Medulla oblongata (tissue), 1 donor: Measurements from ENCODE around the gene PEDS1.
"Not testable (repeated sequence)": the region's sequence is repeated elsewhere in the genome, so short reads cannot be mapped to it uniquely, and the experiment has no call there.

Experiments used
- DNase-seq: peaks from one replicate; pipeline ENCODE4 v3.0.0-alpha.2; 2015; ENCODE audit errors: extremely low spot score

PEDS1 gene

GRCh38 chr20:50163570-50164317 lies 10.2 kb upstream of the PEDS1 start:
- DNase-seq: no peak

GRCh38 chr20:50161494-50161893 lies 8.0 kb upstream of the PEDS1 start:
- not testable (repeated sequence) for DNase-seq

DNA sequence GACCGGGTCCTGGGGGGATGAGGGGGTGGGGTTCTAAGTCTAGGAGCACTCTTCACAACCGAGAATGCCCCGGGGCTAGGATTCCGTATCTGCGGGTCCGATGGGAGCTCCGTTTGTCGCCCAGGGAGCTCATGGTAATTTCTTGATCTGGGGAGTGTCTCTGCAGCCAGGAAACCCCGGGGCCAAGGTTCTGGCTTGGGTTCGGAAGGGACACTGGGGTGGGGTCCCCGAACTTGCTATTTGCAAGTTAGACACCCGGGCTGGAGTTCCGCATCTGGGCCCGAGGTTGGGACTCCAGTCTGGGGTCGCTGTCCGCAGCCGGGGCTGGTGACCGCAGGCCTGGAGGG lies 397 bp downstream of the PEDS1 start:
- DNase-seq: no peak

DNA sequence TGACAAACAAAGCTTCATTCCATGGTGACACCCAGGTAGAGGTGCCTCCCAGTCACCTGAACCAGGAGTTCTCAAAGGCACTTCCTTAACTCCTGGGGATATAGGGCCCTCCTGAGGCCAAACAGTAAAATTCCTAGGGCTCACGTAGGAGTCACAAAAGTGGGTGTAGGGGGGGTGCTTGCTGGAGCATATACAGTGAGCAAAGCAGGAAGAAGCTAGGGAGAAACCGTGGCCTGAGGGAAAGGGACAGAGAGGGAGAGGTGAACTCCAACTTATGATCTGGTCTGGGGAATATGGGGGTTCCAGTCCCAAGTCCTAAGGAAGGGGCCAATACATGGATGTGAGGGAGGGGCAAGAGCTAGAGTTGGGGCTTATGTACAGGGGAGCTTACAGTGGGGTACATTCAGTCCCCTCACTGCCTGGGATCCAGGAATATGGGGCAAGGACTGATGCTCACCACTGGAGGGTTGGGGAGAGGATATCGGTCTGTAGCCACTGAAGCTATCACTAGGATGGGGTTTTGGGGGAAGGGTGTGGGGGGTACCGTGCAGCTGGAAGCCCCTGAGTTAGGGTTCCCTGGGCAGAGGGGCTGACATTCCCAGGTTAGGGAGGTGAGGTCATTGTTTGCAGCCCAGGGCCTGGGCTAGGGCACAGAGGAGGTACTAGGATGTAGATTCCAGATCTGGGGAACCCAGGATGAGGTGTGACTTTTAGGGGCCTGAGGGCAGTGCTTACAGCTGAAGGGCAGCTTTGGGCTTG lies 950 bp downstream of the PEDS1 start:
- no peak for DNase-seq

DNA sequence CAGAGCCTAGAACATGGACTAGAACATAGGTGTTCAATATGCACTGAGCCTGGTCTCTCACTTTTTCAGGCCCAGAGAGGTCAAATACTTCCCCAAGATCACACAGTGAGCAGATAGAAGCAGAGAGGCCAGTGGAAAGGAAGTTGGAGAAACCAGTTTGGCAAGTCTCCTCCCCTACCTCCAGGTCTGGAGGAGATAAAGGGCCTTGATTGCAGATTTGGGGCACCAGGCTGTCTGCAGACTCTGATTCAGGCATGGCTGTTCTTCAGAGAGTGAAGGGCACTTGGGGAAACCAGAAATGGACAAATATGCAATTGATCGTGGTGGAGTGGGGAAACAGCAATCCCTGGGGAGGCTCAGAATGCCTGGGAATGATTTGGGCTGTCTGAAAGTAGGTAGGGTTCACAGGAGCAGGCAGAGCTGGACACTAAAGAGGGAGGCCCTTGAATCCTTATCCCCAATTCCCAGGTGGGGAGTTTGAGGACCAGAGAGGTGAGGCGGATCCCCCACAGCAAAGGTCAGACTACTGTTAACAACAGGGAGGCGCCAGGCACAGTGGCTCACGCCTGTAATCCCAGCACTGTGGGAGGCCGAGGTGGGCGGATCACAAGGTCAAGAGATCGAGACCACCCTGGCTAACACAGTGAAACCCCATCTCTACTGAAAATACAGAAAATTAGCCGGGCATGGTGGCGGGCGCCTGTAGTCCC lies 2.3 kb downstream of the PEDS1 start:
- no peak for DNase-seq

GRCh38 chr20:50149481-50150254 lies 3.9 kb downstream of the PEDS1 start:
- DNase-seq: no peak

DNA sequence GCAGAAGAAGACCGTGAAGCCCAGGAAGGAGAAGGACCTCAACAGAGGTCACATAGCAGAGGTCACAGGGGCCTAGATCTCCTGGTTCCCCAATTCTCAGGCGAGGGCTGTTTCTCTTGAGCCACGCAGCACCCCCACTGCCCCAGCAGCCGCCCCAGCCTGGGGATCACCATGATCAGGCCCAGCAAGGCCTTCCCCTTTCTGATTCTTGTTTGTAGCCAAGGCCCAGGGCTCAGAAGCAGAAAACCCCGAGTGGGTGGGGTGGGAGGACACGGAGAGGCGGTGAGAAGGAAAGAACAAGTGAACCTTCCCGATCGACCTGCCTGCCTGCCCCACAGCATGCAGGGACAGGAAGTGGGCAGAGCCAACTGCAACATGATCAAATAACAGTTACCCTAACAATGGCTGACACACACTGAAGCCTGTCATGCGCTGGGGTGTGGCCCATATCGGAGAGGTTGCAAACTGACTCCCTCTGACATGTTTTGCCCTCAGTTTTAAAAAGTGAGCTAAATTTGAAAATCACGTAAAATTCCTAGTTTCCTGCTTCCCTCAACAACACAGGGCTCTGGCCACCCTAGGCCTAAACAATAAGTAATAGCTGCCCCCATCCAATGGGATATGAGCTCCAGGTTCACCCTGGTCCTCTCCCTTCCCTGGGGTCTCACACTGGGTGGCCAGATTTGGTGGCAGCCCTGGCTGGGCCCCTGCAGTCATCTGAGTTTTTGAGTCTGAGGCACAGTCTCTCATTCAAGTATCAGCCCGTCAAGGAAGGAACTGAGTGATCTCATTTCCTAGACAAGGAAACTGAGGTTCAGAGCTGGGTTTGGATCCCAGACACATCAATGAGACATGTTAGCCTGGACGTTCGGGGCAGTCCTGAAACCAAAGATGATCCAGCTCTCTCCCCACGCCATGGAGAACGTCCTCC lies 6.5 kb downstream of the PEDS1 start:
- DNase-seq: no peak

DNA sequence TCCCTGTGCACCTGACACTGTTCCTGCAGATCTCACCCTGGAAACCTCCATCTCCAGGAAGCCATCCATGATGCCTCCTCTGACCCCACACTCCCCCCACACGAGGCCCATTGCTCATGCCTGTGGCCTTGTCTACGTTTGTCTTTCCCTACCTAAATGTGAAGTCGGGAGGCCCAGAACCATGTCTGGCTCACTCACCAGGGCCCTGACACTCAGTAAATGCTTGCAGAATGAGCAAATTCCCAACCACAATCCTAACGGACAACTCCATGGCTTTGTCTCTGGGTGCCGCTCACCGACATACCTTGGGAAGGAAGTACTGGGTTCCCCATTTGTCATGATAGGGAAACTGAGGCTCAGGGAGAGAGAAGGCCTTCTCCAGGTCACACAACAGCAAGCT lies 7.3 kb downstream of the PEDS1 start:
- DNase-seq: no peak

- no peak for DNase-seq
Observed at GRCh38 chr20:50145566-50145965, 8.0 kb downstream of the PEDS1 start.

DNA sequence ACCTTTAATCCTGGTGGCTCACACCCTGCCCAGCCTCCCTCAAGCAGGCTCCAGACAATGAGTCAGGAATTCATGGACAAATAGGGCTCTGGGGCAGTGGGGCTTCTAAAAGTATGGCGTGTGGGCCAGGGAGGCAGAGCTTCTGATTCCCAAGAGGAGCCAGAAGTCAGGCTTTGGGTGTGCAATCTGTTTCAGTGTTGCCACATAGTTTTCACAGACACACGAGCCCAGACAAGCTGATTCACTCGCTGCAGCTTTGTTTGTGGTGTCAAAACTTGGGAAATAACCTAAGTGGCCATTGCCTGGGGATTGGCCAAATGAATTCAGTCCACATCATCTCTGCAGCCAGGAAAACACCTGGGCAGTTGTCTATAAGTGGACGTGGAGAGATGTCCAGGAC lies 9.2 kb downstream of the PEDS1 start:
- DNase-seq: no peak

GRCh38 chr20:50142812-50143211 lies 10.7 kb downstream of the PEDS1 start:
- DNase-seq: no peak

- no peak for DNase-seq
Observed at GRCh38 chr20:50141811-50142561, 11.5 kb downstream of the PEDS1 start.

- DNase-seq: no peak
Observed at GRCh38 chr20:50141018-50141675, 12.4 kb downstream of the PEDS1 start.

DNA sequence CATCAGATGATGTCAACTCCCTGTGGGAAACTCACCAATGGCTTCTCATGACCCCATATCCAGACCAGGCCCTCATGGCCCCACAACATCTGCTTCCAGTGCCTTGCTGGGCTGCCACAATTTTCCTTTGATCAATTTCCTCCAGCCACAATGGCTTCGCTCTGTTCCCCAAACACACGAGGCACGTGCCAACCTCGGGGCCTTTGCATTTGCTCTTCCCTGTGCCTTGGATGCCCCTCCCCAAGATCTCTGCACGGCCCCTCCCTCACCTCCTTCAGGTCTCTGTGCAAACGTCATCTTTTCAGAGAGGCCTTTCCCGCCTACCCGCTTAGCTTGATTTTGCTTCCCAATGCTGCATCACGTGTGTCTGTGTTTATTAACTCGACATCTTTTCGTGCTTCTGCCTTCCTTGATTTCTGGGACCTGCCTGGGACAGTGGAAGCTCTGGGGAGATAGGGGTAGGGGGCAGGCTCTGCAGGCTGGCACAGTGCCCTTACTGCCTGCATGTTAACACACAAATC lies 13.1 kb downstream of the PEDS1 start:
- DNase-seq: no peak

- DNase-seq: peak; percentile 88
Observed at GRCh38 chr20:50138479-50139393, 14.8 kb downstream of the PEDS1 start.

GRCh38 chr20:50138120-50138478 lies 15.4 kb downstream of the PEDS1 start:
- no peak for DNase-seq

GRCh38 chr20:50137702-50138101 lies 15.8 kb downstream of the PEDS1 start:
- DNase-seq: peak; percentile 81

DNA sequence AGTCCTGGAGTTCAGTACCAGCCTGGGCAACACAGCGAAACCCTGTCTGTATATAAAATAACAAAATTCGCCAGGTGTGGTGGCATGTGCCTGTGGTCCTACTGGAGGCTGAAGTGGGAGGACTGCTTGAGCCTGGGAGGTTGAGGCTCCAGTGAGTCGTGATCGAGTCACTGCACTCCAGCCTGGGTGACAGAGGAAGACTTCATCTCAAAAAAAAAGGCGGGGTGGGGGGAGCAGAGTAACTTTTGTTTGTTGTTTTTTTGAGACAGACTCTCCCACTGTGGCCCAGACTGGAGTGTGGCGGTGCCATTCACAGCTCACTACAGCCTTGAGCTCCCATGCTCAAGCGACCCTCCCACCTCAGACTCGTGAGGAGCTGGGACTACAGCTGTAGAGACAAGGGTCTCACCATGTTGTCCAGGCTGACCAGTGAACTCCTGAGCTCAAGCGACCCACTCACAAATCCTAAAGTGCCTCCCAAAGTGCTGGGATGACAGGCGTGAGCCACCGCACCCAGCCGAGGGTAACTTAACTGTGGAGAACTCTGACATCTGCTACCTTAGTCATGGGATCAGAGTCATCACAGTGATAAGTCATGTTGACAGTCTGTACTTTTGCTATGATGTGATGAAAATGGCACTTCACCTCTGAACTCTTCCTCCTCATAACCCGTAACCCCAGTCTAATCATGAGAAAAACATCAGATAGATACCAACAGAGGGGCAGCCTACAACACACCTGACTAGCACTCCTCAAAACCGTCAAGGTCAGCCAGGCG lies 16.5 kb downstream of the PEDS1 start:
- DNase-seq: no peak
